ENCODE measurements around the gene TEKTIP1. TPM values are rescaled to one million over a fixed set of nuclear protein-coding genes. Genes with fewer than 3 reads are reported as not detected.

The TEKTIP1 gene
- total RNA-seq, 1 donor from 2014 or later: 0.35 TPM

DNA sequence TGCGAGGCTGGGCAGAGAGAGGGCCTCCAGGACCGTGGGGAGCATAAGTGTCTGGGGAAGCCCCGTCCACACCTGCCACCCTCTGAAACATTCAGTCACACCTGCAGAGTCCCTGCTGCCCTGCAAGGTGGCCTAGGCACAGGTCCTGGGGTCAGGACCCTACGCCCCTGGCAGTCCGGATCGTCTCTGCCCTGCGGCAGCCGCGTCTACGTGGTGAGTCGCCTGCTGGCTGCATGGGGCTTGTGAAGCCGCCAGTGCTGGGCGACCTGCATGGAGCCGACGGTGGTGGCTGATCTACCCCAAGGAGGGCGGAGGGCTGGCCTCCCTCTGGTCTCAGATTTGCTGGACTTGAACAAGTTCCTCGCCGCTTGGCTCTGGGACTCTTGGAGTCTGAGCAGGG, 19.8 kb upstream of the TEKTIP1 start:
- Mint-ChIP-seq H3K4me3 (ENCODE audit: unreplicated experiment) (no peak overlapping the region), H3K36me3 (ENCODE audit: low read depth) (peaks cover 1% of the 10 kb centered on the region), H3K4me1 (ENCODE audit: low read depth) (peaks cover 12% of the 10 kb centered on the region), H3K27ac (ENCODE audit: unreplicated experiment) (no peak overlapping the region), H3K9me3 (ENCODE audit: low read depth) (no peaks in the 10 kb centered on the region), H3K27me3 (ENCODE audit: low read depth) (no peaks in the 10 kb centered on the region)
- TF ChIP-seq, protein P1, sequence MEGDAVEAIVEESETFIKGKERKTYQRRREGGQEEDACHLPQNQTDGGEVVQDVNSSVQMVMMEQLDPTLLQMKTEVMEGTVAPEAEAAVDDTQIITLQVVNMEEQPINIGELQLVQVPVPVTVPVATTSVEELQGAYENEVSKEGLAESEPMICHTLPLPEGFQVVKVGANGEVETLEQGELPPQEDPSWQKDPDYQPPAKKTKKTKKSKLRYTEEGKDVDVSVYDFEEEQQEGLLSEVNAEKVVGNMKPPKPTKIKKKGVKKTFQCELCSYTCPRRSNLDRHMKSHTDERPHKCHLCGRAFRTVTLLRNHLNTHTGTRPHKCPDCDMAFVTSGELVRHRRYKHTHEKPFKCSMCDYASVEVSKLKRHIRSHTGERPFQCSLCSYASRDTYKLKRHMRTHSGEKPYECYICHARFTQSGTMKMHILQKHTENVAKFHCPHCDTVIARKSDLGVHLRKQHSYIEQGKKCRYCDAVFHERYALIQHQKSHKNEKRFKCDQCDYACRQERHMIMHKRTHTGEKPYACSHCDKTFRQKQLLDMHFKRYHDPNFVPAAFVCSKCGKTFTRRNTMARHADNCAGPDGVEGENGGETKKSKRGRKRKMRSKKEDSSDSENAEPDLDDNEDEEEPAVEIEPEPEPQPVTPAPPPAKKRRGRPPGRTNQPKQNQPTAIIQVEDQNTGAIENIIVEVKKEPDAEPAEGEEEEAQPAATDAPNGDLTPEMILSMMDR (IDR thresholded peaks at IDR 0.05): no peak
- no peak for DNase-seq (ENCODE audit: low spot score)

DNA sequence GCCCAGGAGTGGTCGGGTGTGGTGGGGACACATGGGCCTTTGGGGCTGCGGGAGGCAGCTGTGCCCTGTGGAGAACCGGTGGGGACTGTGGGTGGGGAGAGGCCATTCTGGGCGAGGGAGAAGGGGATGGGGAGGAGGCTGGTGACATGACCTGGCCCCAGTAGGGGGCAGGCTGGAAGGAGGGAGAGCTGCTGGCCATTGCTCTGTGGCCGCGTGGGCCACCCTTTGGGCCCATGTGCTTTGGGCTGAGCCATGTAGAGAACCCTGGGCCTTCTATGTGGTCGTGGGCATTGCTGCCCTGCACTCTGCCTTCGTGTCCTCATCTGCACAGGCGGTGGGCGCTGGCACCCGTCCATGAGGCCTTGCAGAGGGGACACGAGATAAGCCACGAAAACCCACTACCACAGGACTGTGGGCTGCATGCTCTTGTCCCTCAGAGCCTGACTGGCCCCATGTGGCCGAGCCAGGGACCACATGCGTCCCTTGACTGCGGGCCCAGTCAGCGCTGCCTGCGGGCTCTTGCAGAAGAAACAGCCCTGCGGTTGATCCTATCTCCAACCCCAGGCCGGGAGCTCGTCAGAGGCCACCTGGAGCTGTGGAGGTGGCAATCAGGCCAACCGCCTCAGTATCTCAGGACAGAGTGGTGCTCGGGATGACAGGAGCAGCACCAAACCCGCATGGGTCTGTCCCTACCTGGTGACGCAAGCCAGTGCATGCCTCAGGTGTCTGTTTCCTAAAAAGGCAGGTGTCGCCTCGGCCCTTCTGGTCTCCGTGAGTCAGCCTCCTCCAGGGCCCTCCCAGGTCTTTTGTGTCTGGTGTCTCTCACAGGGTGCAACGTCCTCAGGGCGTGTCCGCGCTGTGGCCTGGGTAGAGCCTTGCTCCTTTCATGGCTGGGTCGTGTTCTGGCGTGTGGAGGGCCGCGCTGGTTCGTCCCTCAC, 18.5 kb upstream of the TEKTIP1 start:
- Mint-ChIP-seq H3K9me3 (ENCODE audit: low read depth) (no peaks in the 10 kb centered on the region), H3K4me1 (ENCODE audit: low read depth) (peaks cover 7% of the 10 kb centered on the region), H3K36me3 (ENCODE audit: low read depth) (peaks cover 6% of the 10 kb centered on the region), H3K27ac (ENCODE audit: unreplicated experiment) (no peak overlapping the region), H3K4me3 (ENCODE audit: unreplicated experiment) (no peak overlapping the region), H3K27me3 (ENCODE audit: low read depth) (no peaks in the 10 kb centered on the region)
- no peak for DNase-seq (ENCODE audit: low spot score)
- TF ChIP-seq, protein P1 (IDR thresholded peaks at IDR 0.05): peak; percentile 8

DNA sequence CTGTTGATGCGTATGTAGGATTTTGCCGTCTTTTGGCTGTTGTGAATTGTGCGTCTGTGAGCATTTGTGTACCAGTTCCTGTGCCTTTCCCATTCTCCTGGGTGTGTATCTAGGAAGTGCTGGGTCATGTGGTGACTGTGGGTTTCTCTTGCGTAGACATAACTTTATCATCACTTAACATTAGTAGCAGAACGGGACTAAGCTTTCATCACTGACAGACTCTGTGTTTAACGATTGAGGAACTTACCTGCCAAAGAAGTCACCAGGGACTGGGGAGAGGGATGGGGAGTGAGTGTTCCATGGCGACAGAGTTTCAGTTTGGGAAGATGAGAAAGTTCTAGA, 17.9 kb upstream of the TEKTIP1 start:
- no peak for DNase-seq (ENCODE audit: low spot score)
- Mint-ChIP-seq H3K4me1 (ENCODE audit: low read depth) (peaks cover 4% of the 10 kb centered on the region), H3K9me3 (ENCODE audit: low read depth) (no peaks in the 10 kb centered on the region), H3K4me3 (ENCODE audit: unreplicated experiment) (no peak overlapping the region), H3K36me3 (ENCODE audit: low read depth) (peaks cover 6% of the 10 kb centered on the region), H3K27ac (ENCODE audit: unreplicated experiment) (no peak overlapping the region), H3K27me3 (ENCODE audit: low read depth) (no peaks in the 10 kb centered on the region)
- TF ChIP-seq, protein P1 (IDR thresholded peaks at IDR 0.05): no peak

DNA sequence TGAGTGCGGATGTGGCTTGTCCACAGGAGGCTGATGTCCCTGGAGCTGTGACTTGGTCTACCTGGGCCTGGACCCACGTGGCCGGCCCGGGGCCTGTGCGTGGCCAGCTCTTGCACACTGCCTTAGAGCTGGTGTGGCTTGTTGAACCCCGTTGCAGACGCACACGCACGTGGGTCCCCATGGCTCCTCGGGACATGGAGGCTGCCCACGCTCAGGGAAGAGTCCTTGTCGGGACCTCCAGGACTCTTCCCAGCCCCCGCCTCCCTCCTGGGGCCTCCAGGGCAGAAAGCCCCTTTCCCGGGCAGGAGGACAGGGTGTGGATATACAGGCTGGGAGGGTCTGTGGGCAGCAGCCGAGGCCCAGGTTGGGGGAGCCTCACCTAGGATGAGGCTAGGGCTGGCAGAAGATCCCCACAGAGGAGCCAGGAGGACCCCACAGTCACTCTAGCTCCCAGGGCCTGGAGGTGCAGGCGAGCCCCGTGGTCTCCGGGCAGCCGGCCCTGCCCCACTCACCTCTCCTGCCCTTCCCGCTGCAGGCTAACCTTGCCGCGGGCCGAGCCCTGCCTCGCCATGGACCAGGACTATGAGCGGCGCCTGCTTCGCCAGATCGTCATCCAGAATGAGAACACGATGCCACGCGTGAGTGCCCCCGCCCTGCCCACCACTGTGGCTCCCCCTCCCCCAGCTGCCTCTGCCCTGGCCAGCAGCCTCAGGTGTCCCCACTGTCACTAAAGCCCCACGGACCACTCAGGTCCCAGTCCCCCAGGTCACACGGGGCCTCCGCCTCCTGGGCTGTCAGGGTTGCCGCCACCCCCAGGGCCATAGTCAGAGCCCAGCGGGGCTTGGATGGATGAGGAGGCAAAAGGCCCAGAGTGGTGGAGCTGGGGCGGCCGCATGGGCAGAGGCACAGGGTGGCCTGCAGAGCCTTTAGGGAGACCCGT, 16.3 kb upstream of the TEKTIP1 start:
- Mint-ChIP-seq H3K27me3 (ENCODE audit: low read depth) (no peaks in the 10 kb centered on the region), H3K27ac (ENCODE audit: unreplicated experiment) (no peak overlapping the region), H3K4me1 (ENCODE audit: low read depth) (peaks cover 4% of the 10 kb centered on the region), H3K36me3 (ENCODE audit: low read depth) (peaks cover 9% of the 10 kb centered on the region), H3K9me3 (ENCODE audit: low read depth) (no peaks in the 10 kb centered on the region), H3K4me3 (ENCODE audit: unreplicated experiment) (no peak overlapping the region)
- TF ChIP-seq, protein P1 (IDR thresholded peaks at IDR 0.05): no peak
- no peak for DNase-seq (ENCODE audit: low spot score)
